DND-41 (cell line): ENCODE results near the gene DLGAP1.

ENCODE experiments used
- ATAC-seq: fragments of 200-7000 bp; cut with Tn5 transposase; 3 replicates; pipeline ENCODE4 v1.9.1; 2021; ENCODE audit warnings: low read depth; ENCODE audit not compliant: insufficient read depth
- DNase-seq: peaks from one replicate; pipeline ENCODE4 v3.0.0-alpha.2; 2020
- H2AFZ ChIP-seq: 2 replicates; pipeline ENCODE4 v1.6.0; 2012; ENCODE audit warnings: low read depth, low read length
- H3K27ac ChIP-seq: 2 replicates; pipeline ENCODE4 v1.5.1; 2012; ENCODE audit warnings: low read length, inconsistent platforms
- H3K27me3 ChIP-seq: fragments of 200-600 bp; sonication (generic); 2 replicates; pipeline ENCODE4 v1.6.0; 2012; ENCODE audit warnings: low read length, mild to moderate bottlenecking, inconsistent platforms; ENCODE audit not compliant: insufficient read depth, poor library complexity
- H3K36me3 ChIP-seq: 2 replicates; pipeline ENCODE4 v1.5.1; 2012; ENCODE audit warnings: low read length, inconsistent platforms; ENCODE audit not compliant: insufficient read depth
- H3K4me1 ChIP-seq: 2 replicates; pipeline ENCODE4 v1.5.1; 2012; ENCODE audit warnings: mild to moderate bottlenecking, low read length; ENCODE audit not compliant: insufficient read depth
- H3K4me2 ChIP-seq: 2 replicates; pipeline ENCODE4 v1.6.0; 2012; ENCODE audit warnings: mild to moderate bottlenecking, moderate library complexity, low read length, inconsistent platforms; ENCODE audit not compliant: insufficient read depth
- H3K4me3 ChIP-seq, 2 experiments: fragments of 200-600 bp in 1 of 2; shearing (Covaris generic) in 1 of 2; 2 replicates each; pipeline ENCODE4 v1.5.1; 2012 to 2016; ENCODE audit warnings: inconsistent platforms in 2 of 2, low read length in 2 of 2, mild to moderate bottlenecking in 2 of 2, low read depth in 1 of 2, moderate library complexity in 1 of 2
- H3K79me2 ChIP-seq: 2 replicates; pipeline ENCODE4 v1.6.0; 2012; ENCODE audit warnings: low read length, inconsistent platforms; ENCODE audit not compliant: insufficient read depth
- H3K9ac ChIP-seq: 2 replicates; pipeline ENCODE4 v1.6.0; 2012; ENCODE audit warnings: low read depth, mild to moderate bottlenecking, inconsistent platforms, low read length, moderate library complexity
- H3K9me3 ChIP-seq: 2 replicates; pipeline ENCODE4 v1.5.1; 2012; ENCODE audit warnings: low read length, moderate library complexity, mild to moderate bottlenecking, inconsistent platforms; ENCODE audit not compliant: insufficient read depth, severe bottlenecking
- H4K20me1 ChIP-seq: 2 replicates; pipeline ENCODE4 v1.6.0; 2012; ENCODE audit warnings: low read length; ENCODE audit not compliant: insufficient read depth
- CTCF ChIP-seq: IDR thresholded peaks from 2 replicates; pipeline ENCODE4 v1.5.1; 2012; ENCODE audit warnings: borderline replicate concordance, low read length, moderate library complexity, mild to moderate bottlenecking; ENCODE audit not compliant: poor library complexity, severe bottlenecking; ENCODE audit errors: extremely low read depth
- EZH2 ChIP-seq: IDR thresholded peaks from 3 replicates; pipeline ENCODE4 v1.6.1; 2012; ENCODE audit warnings: borderline replicate concordance, low read depth, mild to moderate bottlenecking, moderate library complexity, low read length, inconsistent platforms; ENCODE audit not compliant: severe bottlenecking

DLGAP1 gene

GRCh38 chr18:3771121-3771971 lies 683.8 kb downstream of the DLGAP1 start:
- peak overlapping the region; percentile 60 for H3K4me2 ChIP-seq
- H3K9me3 ChIP-seq: no peaks in the 10 kb centered on the region
- no peak overlapping the region for H3K9ac ChIP-seq
- H3K36me3 ChIP-seq: no peaks in the 10 kb centered on the region
- TF ChIP-seq CTCF: peak; percentile 88
- no peak for TF ChIP-seq EZH2
- peak overlapping the region; percentile 63 for H2AFZ ChIP-seq
- H4K20me1 ChIP-seq: no peaks in the 10 kb centered on the region
- DNase-seq (peak; percentile 78), ATAC-seq (peak; percentile 99)
- peaks cover 10% of the 10 kb centered on the region for H3K27me3 ChIP-seq
- peak overlapping the region in 1 of 2 experiments; percentile 32; a peak in 1 of 4 replicates for H3K4me3 ChIP-seq
- no peaks in the 10 kb centered on the region for H3K79me2 ChIP-seq
- H3K4me1 ChIP-seq: peaks cover 12% of the 10 kb centered on the region
- H3K27ac ChIP-seq: no peak overlapping the region

- H3K4me1 ChIP-seq: no peaks in the 10 kb centered on the region
- H3K4me3 ChIP-seq: no peak overlapping the region
- no peaks in the 10 kb centered on the region for H3K36me3 ChIP-seq
- no peaks in the 10 kb centered on the region for H4K20me1 ChIP-seq
- H3K4me2 ChIP-seq: no peak overlapping the region
- H3K27ac ChIP-seq: no peak overlapping the region
- H3K9me3 ChIP-seq: peaks cover 7% of the 10 kb centered on the region
- no peaks in the 10 kb centered on the region for H3K27me3 ChIP-seq
- H3K79me2 ChIP-seq: no peaks in the 10 kb centered on the region
- TF ChIP-seq CTCF (no peak), EZH2 (no peak)
- ATAC-seq (no peak), DNase-seq (no peak)
- H2AFZ ChIP-seq: no peak overlapping the region
- no peak overlapping the region for H3K9ac ChIP-seq
Observed at GRCh38 chr18:3761266-3761665, 693.8 kb downstream of the DLGAP1 start.

- Histone ChIP-seq H3K9ac (no peak overlapping the region), H3K9me3 (peaks cover 2% of the 10 kb centered on the region), H3K4me2 (no peak overlapping the region), H3K79me2 (no peaks in the 10 kb centered on the region), H3K27ac (no peak overlapping the region), H4K20me1 (no peaks in the 10 kb centered on the region), H3K4me3 (no peak overlapping the region), H3K36me3 (no peaks in the 10 kb centered on the region), H3K4me1 (no peaks in the 10 kb centered on the region), H2AFZ (no peak overlapping the region), H3K27me3 (no peaks in the 10 kb centered on the region)
- no peak for DNase-seq
- TF ChIP-seq CTCF (no peak), EZH2 (no peak)
- ATAC-seq: no peak
Observed at GRCh38 chr18:3760741-3761140, 694.4 kb downstream of the DLGAP1 start.
